ENCODE measurements around the gene IL17D. TPM values are rescaled to one million over a fixed set of nuclear protein-coding genes. Genes with fewer than 3 reads are reported as not detected.

IL17D gene
- total and polyA plus RNA-seq, 10 of the 15 experiments (the other 5 are each of a cell fraction or from before 2014, with no cell fraction given), result 0.03 to 1.6 (median 0.33) TPM

DNA sequence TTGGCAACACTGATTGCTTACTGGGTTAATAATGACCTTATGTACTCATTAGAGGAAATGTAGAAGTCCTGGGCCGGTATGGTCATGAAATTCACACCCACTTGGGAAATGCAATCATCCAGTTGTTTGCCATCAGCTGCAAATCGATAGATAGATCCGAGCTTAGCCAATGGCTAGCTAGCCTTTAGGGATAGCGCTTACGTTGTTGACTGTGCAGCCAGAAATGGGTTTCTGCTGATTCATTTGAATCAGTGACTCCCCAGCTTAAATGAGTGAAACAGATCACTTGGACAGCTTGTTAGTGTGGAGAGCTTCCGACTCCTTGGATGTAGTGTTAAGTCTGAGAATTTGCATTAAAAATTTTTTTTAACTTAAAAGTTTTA, 11.8 kb downstream of the IL17D start:
- Histone ChIP-seq H4K20me1 (ENCODE audit: control insufficient read depth, insufficient read depth) (no peaks in the 10 kb centered on the region), H3K4me2 (ENCODE audit: control insufficient read depth, insufficient read depth) (no peak overlapping the region), H2AFZ (ENCODE audit: control insufficient read depth, low read depth, low read length) (no peak overlapping the region), H3K9me3 (replicated peaks; ENCODE audit: control insufficient read depth, insufficient read depth, low read length) (no peaks in the 10 kb centered on the region), H3K4me3 (no peak overlapping the region), H3K79me2 (ENCODE audit: control insufficient read depth, insufficient read depth, low read length) (no peaks in the 10 kb centered on the region), H3K27ac (ENCODE audit: control insufficient read depth, insufficient read depth) (no peak overlapping the region), H3K36me3 (ENCODE audit: control insufficient read depth in 2 of 2, insufficient read depth in 2 of 2, low read length in 1 of 2) (no peaks in the 10 kb centered on the region), H3K27me3 (replicated peaks in 1 of 2; ENCODE audit: control insufficient read depth in 2 of 2, insufficient read depth in 2 of 2, low read length in 1 of 2) (no peaks in the 10 kb centered on the region), H3K9ac (ENCODE audit: control insufficient read depth, insufficient read depth, low read length) (no peak overlapping the region), H3K4me1 (ENCODE audit: control insufficient read depth, insufficient read depth, low read length) (no peaks in the 10 kb centered on the region)
- intact Hi-C loops (cut with micrococcal nuclease; ENCODE audit: unreplicated experiment) (no loop called here), in situ Hi-C loops (cut with MboI) (no loop called here)
- SMC1A ChIA-PET (ENCODE audit: uncharacterized antibody, unreplicated experiment), result interaction anchor here (1.2 kb wide), 1 partner anchor 224 kb away, joined by 4 read pairs; no protein-coding TSS in a partner anchor
- 56% methylated on average over 6 of the region's 6 CpGs for WGBS (ENCODE audit: insufficient coverage, insufficient replicate concordance, low lambda C conversion rate, missing lambda C conversion rate)
- BruUV-seq (replicated peaks), result no TSS peak
- RAD21 ChIA-PET (ENCODE audit: unreplicated experiment), result no interaction called here
- CTCF ChIA-PET, result interaction anchor here (1.5 to 2.0 kb wide), 4 partner anchors 113 to 223 kb away, joined by 5 to 12 read pairs (median 7); no protein-coding TSS in a partner anchor
- POLR2A ChIA-PET, result no interaction called here
- TF ChIP-seq POU2F2 (IDR thresholded peaks at IDR 0.05; ENCODE audit: borderline replicate concordance, low read depth, low read length) (no peak), ASH2L (IDR thresholded peaks at IDR 0.05; ENCODE audit: borderline replicate concordance, low read depth) (no peak), HDAC6 (IDR thresholded peaks at IDR 0.05; ENCODE audit: unreplicated experiment) (no peak), STAT1 (conservative IDR thresholded peaks at IDR 0.05) (no peak), YBX1 (IDR thresholded peaks at IDR 0.05) (no peak), JUNB (IDR thresholded peaks at IDR 0.05) (no peak), RB1 (IDR thresholded peaks at IDR 0.05; ENCODE audit: borderline replicate concordance) (no peak), IRF4 (IDR thresholded peaks at IDR 0.05; ENCODE audit: low read depth, low read length) (no peak), ATF7 (IDR thresholded peaks at IDR 0.05; ENCODE audit: low read depth) (no peak)
- TF ChIP-seq, protein P1, sequence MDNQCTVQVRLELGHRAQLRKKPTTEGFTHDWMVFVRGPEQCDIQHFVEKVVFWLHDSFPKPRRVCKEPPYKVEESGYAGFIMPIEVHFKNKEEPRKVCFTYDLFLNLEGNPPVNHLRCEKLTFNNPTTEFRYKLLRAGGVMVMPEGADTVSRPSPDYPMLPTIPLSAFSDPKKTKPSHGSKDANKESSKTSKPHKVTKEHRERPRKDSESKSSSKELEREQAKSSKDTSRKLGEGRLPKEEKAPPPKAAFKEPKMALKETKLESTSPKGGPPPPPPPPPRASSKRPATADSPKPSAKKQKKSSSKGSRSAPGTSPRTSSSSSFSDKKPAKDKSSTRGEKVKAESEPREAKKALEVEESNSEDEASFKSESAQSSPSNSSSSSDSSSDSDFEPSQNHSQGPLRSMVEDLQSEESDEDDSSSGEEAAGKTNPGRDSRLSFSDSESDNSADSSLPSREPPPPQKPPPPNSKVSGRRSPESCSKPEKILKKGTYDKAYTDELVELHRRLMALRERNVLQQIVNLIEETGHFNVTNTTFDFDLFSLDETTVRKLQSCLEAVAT (IDR thresholded peaks at IDR 0.05), result no peak
- TF ChIP-seq, protein P2, sequence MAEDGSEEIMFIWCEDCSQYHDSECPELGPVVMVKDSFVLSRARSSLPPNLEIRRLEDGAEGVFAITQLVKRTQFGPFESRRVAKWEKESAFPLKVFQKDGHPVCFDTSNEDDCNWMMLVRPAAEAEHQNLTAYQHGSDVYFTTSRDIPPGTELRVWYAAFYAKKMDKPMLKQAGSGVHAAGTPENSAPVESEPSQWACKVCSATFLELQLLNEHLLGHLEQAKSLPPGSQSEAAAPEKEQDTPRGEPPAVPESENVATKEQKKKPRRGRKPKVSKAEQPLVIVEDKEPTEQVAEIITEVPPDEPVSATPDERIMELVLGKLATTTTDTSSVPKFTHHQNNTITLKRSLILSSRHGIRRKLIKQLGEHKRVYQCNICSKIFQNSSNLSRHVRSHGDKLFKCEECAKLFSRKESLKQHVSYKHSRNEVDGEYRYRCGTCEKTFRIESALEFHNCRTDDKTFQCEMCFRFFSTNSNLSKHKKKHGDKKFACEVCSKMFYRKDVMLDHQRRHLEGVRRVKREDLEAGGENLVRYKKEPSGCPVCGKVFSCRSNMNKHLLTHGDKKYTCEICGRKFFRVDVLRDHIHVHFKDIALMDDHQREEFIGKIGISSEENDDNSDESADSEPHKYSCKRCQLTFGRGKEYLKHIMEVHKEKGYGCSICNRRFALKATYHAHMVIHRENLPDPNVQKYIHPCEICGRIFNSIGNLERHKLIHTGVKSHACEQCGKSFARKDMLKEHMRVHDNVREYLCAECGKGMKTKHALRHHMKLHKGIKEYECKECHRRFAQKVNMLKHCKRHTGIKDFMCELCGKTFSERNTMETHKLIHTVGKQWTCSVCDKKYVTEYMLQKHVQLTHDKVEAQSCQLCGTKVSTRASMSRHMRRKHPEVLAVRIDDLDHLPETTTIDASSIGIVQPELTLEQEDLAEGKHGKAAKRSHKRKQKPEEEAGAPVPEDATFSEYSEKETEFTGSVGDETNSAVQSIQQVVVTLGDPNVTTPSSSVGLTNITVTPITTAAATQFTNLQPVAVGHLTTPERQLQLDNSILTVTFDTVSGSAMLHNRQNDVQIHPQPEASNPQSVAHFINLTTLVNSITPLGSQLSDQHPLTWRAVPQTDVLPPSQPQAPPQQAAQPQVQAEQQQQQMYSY (CRISPR knock-in tag; IDR thresholded peaks at IDR 0.05), result no peak
- FAIRE-seq (no peak), ATAC-seq (no peak), DNase-seq (ENCODE audit: low read depth, low spot score) (no peak)
